ENCODE measurements around the gene EYS. TPM values are rescaled to one million over a fixed set of nuclear protein-coding genes. Genes with fewer than 3 reads are reported as not detected.

The EYS gene
- total and polyA plus RNA-seq, 2 of the 13 experiments (the other 11 are each of a cell fraction or from before 2014, with no cell fraction given), result 0.04 to 0.07 TPM

- Histone ChIP-seq H3K9me3 (ENCODE audit: low read length) (no peaks in the 10 kb centered on the region), H4K20me1 (ENCODE audit: insufficient read depth, low read length) (no peaks in the 10 kb centered on the region), H3K4me2 (ENCODE audit: low read depth, low read length) (no peak overlapping the region), H3K9ac (ENCODE audit: insufficient read depth, low read depth, low read length) (no peak overlapping the region), H3K79me2 (ENCODE audit: insufficient read depth, low read length) (no peaks in the 10 kb centered on the region), H3K27me3 (ENCODE audit: control insufficient read depth in 1 of 2, insufficient read depth in 2 of 2, low read length in 2 of 2) (no peaks in the 10 kb centered on the region), H3K4me3 (replicated peaks in 1 of 3; ENCODE audit: insufficient read depth in 1 of 3, low read depth in 2 of 3, low read length in 3 of 3) (no peak overlapping the region), H3K27ac (ENCODE audit: extremely low read length, insufficient read depth, low read length) (no peak overlapping the region), H3K4me1 (ENCODE audit: insufficient read depth, low read length) (no peaks in the 10 kb centered on the region), H3K36me3 (replicated peaks in 1 of 2; ENCODE audit: control insufficient read depth in 1 of 2, insufficient read depth in 2 of 2, low read length in 2 of 2) (no peaks in the 10 kb centered on the region), H2AFZ (ENCODE audit: low read length) (no peak overlapping the region)
- BruUV-seq (replicated peaks), result no TSS peak
- FAIRE-seq (no peak), DNase-seq (ENCODE audit: low spot score) (no peak), ATAC-seq (no peak)
- in situ Hi-C loops (cut with HindIII; ENCODE audit: extremely low pct_ligation_motif_present, low pct_unique_long_range_greater_than_20kb) (no loop called here), intact Hi-C loops (cut with micrococcal nuclease; ENCODE audit: unreplicated experiment) (no loop called here)
- TF ChIP-seq ZNF883 (CRISPR knock-in tag; IDR thresholded peaks at IDR 0.05; ENCODE audit: not compliant biosample characterization) (no peak), TP53 (CRISPR knock-in tag; conservative IDR thresholded peaks at IDR 0.05) (no peak), ZFP62 (CRISPR knock-in tag; IDR thresholded peaks at IDR 0.05) (no peak), NFE2L1 (CRISPR knock-in tag; IDR thresholded peaks at IDR 0.05; ENCODE audit: borderline replicate concordance) (no peak), ZNF382 (CRISPR knock-in tag; IDR thresholded peaks at IDR 0.05; ENCODE audit: borderline replicate concordance) (no peak), THYN1 (CRISPR knock-in tag; IDR thresholded peaks at IDR 0.05; ENCODE audit: borderline replicate concordance, low read depth) (no peak), RXRB (CRISPR knock-in tag; IDR thresholded peaks at IDR 0.05; ENCODE audit: borderline replicate concordance) (no peak), ZNF101 (CRISPR knock-in tag; IDR thresholded peaks at IDR 0.05; ENCODE audit: borderline replicate concordance, low read depth) (no peak), ZMYM3 (CRISPR knock-in tag; IDR thresholded peaks at IDR 0.05) (no peak), ZSCAN30 (CRISPR knock-in tag; IDR thresholded peaks at IDR 0.05) (no peak)
- TF ChIP-seq, protein P1, sequence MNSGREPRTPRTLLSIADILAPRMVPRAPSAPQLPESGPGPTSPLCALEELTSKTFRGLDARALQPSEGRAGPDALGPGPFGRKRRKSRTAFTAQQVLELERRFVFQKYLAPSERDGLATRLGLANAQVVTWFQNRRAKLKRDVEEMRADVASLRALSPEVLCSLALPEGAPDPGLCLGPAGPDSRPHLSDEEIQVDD (CRISPR knock-in tag; IDR thresholded peaks at IDR 0.05; ENCODE audit: borderline replicate concordance), result no peak
- CTCF ChIA-PET (ENCODE audit: low intra/inter-chr PET ratio, low total read pairs), result no interaction called here
- POLR2A ChIA-PET, result no interaction called here
Observed at GRCh38 chr6:65469650-65470049, 237.4 kb downstream of the EYS start.

Data from HepG2 (cell line).